ENCODE data around the gene WDFY4.

The WDFY4 gene

DNA sequence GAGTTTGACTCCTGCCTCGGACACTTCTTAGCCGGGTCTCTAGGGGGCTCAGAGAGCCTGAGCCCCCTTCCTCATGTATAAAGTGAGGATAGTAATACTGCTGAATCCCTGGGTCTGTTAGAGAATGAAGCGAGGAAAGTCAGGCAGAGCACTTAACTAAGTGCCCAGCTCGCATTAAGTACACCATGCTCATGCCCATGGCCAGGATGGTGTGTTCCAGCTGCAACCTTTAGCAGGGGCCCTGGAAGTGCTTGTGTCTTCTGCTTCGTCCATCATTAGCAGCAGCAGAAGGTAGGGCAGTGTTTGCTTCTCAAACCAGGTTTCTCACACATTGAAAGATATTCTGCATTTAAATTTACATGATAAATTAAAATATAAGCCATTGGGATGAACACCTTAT lies 27.3 kb upstream of the WDFY4 start:
- no peaks in the 10 kb centered on the region for H3K79me2 ChIP-seq (ENCODE audit: control insufficient read depth, insufficient read depth, low read length)
- no peaks in the 10 kb centered on the region for H3K79me1 ChIP-seq (ENCODE audit: low read length)
- H3K9ac ChIP-seq (ENCODE audit: low read length): no peak overlapping the region
- H3K23ac ChIP-seq (ENCODE audit: low read length): no peak overlapping the region
- no peaks in the 10 kb centered on the region for H3K27me3 ChIP-seq (ENCODE audit: insufficient read depth, low read length, poor library complexity)
- no peak overlapping the region for H4K8ac ChIP-seq (ENCODE audit: low read depth, low read length)
- H3K18ac ChIP-seq (ENCODE audit: low read length): no peak overlapping the region
- H3K4ac ChIP-seq (ENCODE audit: low read depth, low read length): no peak overlapping the region
- no peak overlapping the region for H3K27ac ChIP-seq (ENCODE audit: low read depth, low read length)
- H2BK15ac ChIP-seq (replicated peaks; ENCODE audit: low read depth): no peak overlapping the region
- no peak overlapping the region for H4K5ac ChIP-seq (ENCODE audit: low read length)
- no CpG with 5 or more reads among the region's 5 CpGs for WGBS (ENCODE audit: extremely low coverage, insufficient coverage, low lambda C conversion rate)
- DNase-seq: peak; percentile 22
- no peaks in the 10 kb centered on the region for H3K36me3 ChIP-seq (ENCODE audit: control insufficient read depth, insufficient read depth, low read length)
- no peak overlapping the region for H3K56ac ChIP-seq (ENCODE audit: low read length)
- H3K4me1 ChIP-seq (ENCODE audit: control insufficient read depth, low read depth, low read length): no peaks in the 10 kb centered on the region
- H2BK5ac ChIP-seq (ENCODE audit: low read length): no peak overlapping the region
- no peak overlapping the region for H2BK120ac ChIP-seq (ENCODE audit: low read depth, low read length)
- H3K4me3 ChIP-seq (ENCODE audit: low read length): no peak overlapping the region
- H3K4me2 ChIP-seq (ENCODE audit: low read length): no peak overlapping the region
- no peak overlapping the region for H2AK5ac ChIP-seq (ENCODE audit: low read length)

DNA sequence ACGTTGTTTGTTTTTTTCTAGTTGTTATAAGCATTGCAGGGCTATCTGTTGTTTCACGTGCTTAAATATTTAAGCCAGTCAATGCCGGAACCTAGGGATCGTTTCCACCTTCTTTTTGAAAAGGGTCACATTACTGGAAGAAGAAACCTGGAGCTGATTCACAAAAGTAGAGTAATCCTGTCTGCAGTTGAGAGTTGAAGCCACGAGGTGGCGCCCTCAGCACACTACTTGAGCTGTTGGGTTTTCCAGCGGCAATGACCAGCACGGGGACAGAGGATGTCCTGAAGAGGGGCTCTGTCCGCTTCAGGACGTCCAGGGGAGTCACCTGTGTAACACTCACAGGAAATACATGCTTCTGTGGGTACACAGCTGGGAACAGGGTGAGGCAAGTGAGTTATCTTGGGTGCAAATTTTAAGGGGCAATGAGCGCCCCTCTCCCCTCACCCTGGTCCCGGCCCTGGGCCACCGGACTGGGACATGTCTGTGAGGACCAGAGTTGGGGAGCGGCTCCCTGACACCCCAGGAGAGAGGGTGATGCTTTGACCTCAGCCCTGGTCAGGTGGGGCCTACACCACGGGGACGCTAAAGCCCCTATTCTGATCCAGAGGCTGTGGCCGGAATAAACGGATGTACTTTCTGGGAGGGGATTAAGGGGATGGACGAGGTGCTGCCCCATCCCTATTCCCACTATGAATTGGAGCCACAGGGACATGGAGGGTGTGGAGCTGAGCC lies 26.3 kb upstream of the WDFY4 start:
- H2BK5ac ChIP-seq (ENCODE audit: low read length): no peak overlapping the region
- H2BK120ac ChIP-seq (ENCODE audit: low read depth, low read length): no peak overlapping the region
- no peak overlapping the region for H3K56ac ChIP-seq (ENCODE audit: low read length)
- H4K5ac ChIP-seq (ENCODE audit: low read length): no peak overlapping the region
- no peak overlapping the region for H3K18ac ChIP-seq (ENCODE audit: low read length)
- H4K8ac ChIP-seq (ENCODE audit: low read depth, low read length): no peak overlapping the region
- H3K4me2 ChIP-seq (ENCODE audit: low read length): no peak overlapping the region
- H3K27me3 ChIP-seq (ENCODE audit: insufficient read depth, low read length, poor library complexity): no peaks in the 10 kb centered on the region
- no peaks in the 10 kb centered on the region for H3K79me1 ChIP-seq (ENCODE audit: low read length)
- no peaks in the 10 kb centered on the region for H3K4me1 ChIP-seq (ENCODE audit: control insufficient read depth, low read depth, low read length)
- H3K4ac ChIP-seq (ENCODE audit: low read depth, low read length): no peak overlapping the region
- no peak overlapping the region for H2AK5ac ChIP-seq (ENCODE audit: low read length)
- peak; percentile 83 for DNase-seq
- no CpG with 5 or more reads among the region's 19 CpGs for WGBS (ENCODE audit: extremely low coverage, insufficient coverage, low lambda C conversion rate)
- H3K23ac ChIP-seq (ENCODE audit: low read length): no peak overlapping the region
- no peak overlapping the region for H3K27ac ChIP-seq (ENCODE audit: low read depth, low read length)
- H2BK15ac ChIP-seq (replicated peaks; ENCODE audit: low read depth): no peak overlapping the region
- no peaks in the 10 kb centered on the region for H3K36me3 ChIP-seq (ENCODE audit: control insufficient read depth, insufficient read depth, low read length)
- H3K4me3 ChIP-seq (ENCODE audit: low read length): no peak overlapping the region
- H3K79me2 ChIP-seq (ENCODE audit: control insufficient read depth, insufficient read depth, low read length): no peaks in the 10 kb centered on the region
- H3K9ac ChIP-seq (ENCODE audit: low read length): no peak overlapping the region

DNA sequence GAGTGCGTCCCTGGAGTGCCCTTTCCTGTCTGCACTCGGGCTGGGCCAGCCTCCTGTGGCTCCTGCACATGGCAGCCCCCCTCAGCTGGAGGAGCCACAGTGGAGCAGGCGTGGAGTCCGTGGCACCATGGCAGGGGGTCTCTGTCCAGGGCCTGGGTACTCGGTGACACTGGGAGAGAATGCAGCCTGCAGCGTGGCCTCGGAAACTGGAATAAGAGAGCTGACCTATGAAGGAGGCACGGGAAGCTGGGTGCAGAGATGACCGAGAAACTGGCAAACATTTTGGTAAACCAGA lies 25.8 kb upstream of the WDFY4 start:
- Histone ChIP-seq H3K36me3 (ENCODE audit: control insufficient read depth, insufficient read depth, low read length) (no peaks in the 10 kb centered on the region), H3K27me3 (ENCODE audit: insufficient read depth, low read length, poor library complexity) (no peaks in the 10 kb centered on the region)

DNA sequence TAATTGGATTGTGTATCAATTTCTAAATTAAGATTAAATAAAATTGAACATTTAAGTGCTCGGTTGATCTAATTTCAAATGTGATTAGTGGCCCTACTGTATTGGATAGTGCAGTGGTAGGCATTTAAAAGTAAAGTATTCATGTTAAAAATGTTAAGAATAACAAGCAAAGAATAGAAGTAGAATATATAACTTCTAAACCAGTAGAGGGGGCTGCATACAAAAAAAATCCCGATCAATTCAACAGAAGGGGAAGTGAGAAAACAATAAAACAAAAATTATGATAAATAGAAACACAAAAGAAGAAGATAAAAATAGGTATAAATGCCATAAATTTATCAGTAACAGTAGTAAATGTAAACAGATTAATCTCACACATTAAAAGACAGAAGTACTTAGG lies 24.9 kb upstream of the WDFY4 start:
- H3K79me1 ChIP-seq (ENCODE audit: low read length): no peaks in the 10 kb centered on the region
- no peak overlapping the region for H4K5ac ChIP-seq (ENCODE audit: low read length)
- no peak overlapping the region for H4K8ac ChIP-seq (ENCODE audit: low read depth, low read length)
- no peaks in the 10 kb centered on the region for H3K4me1 ChIP-seq (ENCODE audit: control insufficient read depth, low read depth, low read length)
- H3K9ac ChIP-seq (ENCODE audit: low read length): no peak overlapping the region
- H3K4ac ChIP-seq (ENCODE audit: low read depth, low read length): no peak overlapping the region
- no peak overlapping the region for H3K56ac ChIP-seq (ENCODE audit: low read length)
- DNase-seq: no peak
- H2BK120ac ChIP-seq (ENCODE audit: low read depth, low read length): no peak overlapping the region
- no peak overlapping the region for H2AK5ac ChIP-seq (ENCODE audit: low read length)
- no peak overlapping the region for H3K18ac ChIP-seq (ENCODE audit: low read length)
- no peaks in the 10 kb centered on the region for H3K79me2 ChIP-seq (ENCODE audit: control insufficient read depth, insufficient read depth, low read length)
- no peaks in the 10 kb centered on the region for H3K36me3 ChIP-seq (ENCODE audit: control insufficient read depth, insufficient read depth, low read length)
- no peak overlapping the region for H3K23ac ChIP-seq (ENCODE audit: low read length)
- no CpG with 5 or more reads among the region's 2 CpGs for WGBS (ENCODE audit: extremely low coverage, insufficient coverage, low lambda C conversion rate)
- H3K27ac ChIP-seq (ENCODE audit: low read depth, low read length): no peak overlapping the region
- no peak overlapping the region for H2BK5ac ChIP-seq (ENCODE audit: low read length)
- H3K27me3 ChIP-seq (ENCODE audit: insufficient read depth, low read length, poor library complexity): no peaks in the 10 kb centered on the region
- H2BK15ac ChIP-seq (replicated peaks; ENCODE audit: low read depth): no peak overlapping the region
- H3K4me3 ChIP-seq (ENCODE audit: low read length): no peak overlapping the region
- H3K4me2 ChIP-seq (ENCODE audit: low read length): no peak overlapping the region

More for the DNA sequence above, 25.8 kb upstream of the WDFY4 start:
- H3K9ac ChIP-seq (ENCODE audit: low read length): no peak overlapping the region
- no peak overlapping the region for H3K27ac ChIP-seq (ENCODE audit: low read depth, low read length)
- no peaks in the 10 kb centered on the region for H3K79me2 ChIP-seq (ENCODE audit: control insufficient read depth, insufficient read depth, low read length)
- H4K5ac ChIP-seq (ENCODE audit: low read length): no peak overlapping the region
- no peak overlapping the region for H4K8ac ChIP-seq (ENCODE audit: low read depth, low read length)
- H3K4me1 ChIP-seq (ENCODE audit: control insufficient read depth, low read depth, low read length): no peaks in the 10 kb centered on the region
- H3K23ac ChIP-seq (ENCODE audit: low read length): no peak overlapping the region
- no peak overlapping the region for H3K56ac ChIP-seq (ENCODE audit: low read length)
- no peak overlapping the region for H3K4ac ChIP-seq (ENCODE audit: low read depth, low read length)
- H3K79me1 ChIP-seq (ENCODE audit: low read length): no peaks in the 10 kb centered on the region
- H3K18ac ChIP-seq (ENCODE audit: low read length): no peak overlapping the region
- no peak overlapping the region for H2BK120ac ChIP-seq (ENCODE audit: low read depth, low read length)
- H3K4me2 ChIP-seq (ENCODE audit: low read length): no peak overlapping the region
- no CpG with 5 or more reads among the region's 9 CpGs for WGBS (ENCODE audit: extremely low coverage, insufficient coverage, low lambda C conversion rate)
- no peak overlapping the region for H2BK5ac ChIP-seq (ENCODE audit: low read length)
- H2BK15ac ChIP-seq (replicated peaks; ENCODE audit: low read depth): no peak overlapping the region
- H2AK5ac ChIP-seq (ENCODE audit: low read length): no peak overlapping the region
- H3K4me3 ChIP-seq (ENCODE audit: low read length): no peak overlapping the region
- DNase-seq: no peak

DNA sequence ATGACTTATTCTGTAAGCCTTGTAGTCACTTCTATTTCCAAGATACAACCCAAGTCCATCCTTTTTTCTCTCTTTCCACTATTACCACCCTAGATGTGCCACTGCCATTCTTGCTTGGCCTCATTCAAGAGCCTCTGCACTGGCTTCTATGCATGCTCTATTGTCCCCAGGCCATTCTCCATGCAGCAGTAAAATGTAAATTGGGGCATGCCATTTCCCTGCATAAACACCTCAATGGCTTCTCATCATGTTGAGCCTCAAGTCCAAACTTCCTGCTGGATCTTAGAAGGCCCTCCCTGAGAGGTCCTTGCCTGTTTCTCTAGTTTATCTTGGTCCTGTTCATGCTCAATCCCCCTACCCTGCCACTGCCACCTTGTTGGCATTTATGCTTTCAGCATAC lies 23.2 kb upstream of the WDFY4 start:
- H3K56ac ChIP-seq (ENCODE audit: low read length): no peak overlapping the region
- no peak overlapping the region for H3K4me2 ChIP-seq (ENCODE audit: low read length)

DNA sequence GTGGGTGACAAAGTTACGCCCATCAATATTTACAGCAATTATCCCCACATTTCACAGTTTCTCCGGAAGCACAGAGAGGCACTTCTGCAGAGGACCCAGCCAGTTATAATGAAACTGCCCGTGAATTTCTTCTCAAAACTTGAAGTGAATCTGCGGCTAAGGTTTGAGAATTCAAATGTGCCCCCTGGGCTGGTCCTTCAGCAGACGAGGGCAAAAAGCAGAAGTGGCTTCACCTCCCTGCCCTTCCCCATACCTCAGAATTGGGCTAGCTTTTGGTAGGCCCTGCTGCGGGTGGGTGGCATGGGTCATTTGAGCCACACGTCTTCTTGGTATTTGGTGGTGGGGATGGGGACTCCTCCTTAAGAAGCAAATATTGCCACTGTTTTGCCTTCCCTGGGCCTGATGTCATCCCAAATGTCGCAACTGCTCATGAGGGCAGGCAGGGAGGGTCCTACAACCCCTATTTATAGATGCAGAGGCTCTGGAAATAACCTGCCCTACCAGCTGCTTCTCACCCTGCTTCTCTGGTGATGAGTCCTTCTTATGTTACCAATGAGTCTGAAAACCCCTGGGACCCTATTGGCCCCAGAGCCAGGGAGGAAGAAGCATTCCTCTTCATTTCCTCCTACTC lies 16.6 kb upstream of the WDFY4 start:
- Histone ChIP-seq H4K5ac (ENCODE audit: low read length) (no peak overlapping the region), H2BK120ac (ENCODE audit: low read depth, low read length) (no peak overlapping the region), H3K4ac (ENCODE audit: low read depth, low read length) (no peak overlapping the region), H3K56ac (ENCODE audit: low read length) (no peak overlapping the region), H3K4me3 (ENCODE audit: low read length) (no peak overlapping the region), H4K8ac (ENCODE audit: low read depth, low read length) (no peak overlapping the region), H3K9ac (ENCODE audit: low read length) (no peak overlapping the region), H3K79me1 (ENCODE audit: low read length) (no peaks in the 10 kb centered on the region), H3K27ac (ENCODE audit: low read depth, low read length) (no peak overlapping the region), H2BK15ac (replicated peaks; ENCODE audit: low read depth) (no peak overlapping the region), H2BK5ac (ENCODE audit: low read length) (no peak overlapping the region), H2AK5ac (ENCODE audit: low read length) (no peak overlapping the region), H3K4me2 (ENCODE audit: low read length) (no peak overlapping the region), H3K23ac (ENCODE audit: low read length) (no peak overlapping the region), H3K27me3 (ENCODE audit: insufficient read depth, low read length, poor library complexity) (no peaks in the 10 kb centered on the region), H3K4me1 (ENCODE audit: control insufficient read depth, low read depth, low read length) (no peaks in the 10 kb centered on the region), H3K79me2 (ENCODE audit: control insufficient read depth, insufficient read depth, low read length) (no peaks in the 10 kb centered on the region), H3K36me3 (ENCODE audit: control insufficient read depth, insufficient read depth, low read length) (no peaks in the 10 kb centered on the region), H3K18ac (ENCODE audit: low read length) (no peak overlapping the region)
- no CpG with 5 or more reads among the region's 8 CpGs for WGBS (ENCODE audit: extremely low coverage, insufficient coverage, low lambda C conversion rate)
- DNase-seq: no peak

More for the DNA sequence above, 23.2 kb upstream of the WDFY4 start:
- Histone ChIP-seq H3K4ac (ENCODE audit: low read depth, low read length) (no peak overlapping the region), H3K79me1 (ENCODE audit: low read length) (no peaks in the 10 kb centered on the region), H4K8ac (ENCODE audit: low read depth, low read length) (no peak overlapping the region), H2AK5ac (ENCODE audit: low read length) (no peak overlapping the region), H3K4me3 (ENCODE audit: low read length) (no peak overlapping the region), H3K36me3 (ENCODE audit: control insufficient read depth, insufficient read depth, low read length) (no peaks in the 10 kb centered on the region), H3K27me3 (ENCODE audit: insufficient read depth, low read length, poor library complexity) (no peaks in the 10 kb centered on the region), H3K4me1 (ENCODE audit: control insufficient read depth, low read depth, low read length) (no peaks in the 10 kb centered on the region), H3K9ac (ENCODE audit: low read length) (no peak overlapping the region), H3K18ac (ENCODE audit: low read length) (no peak overlapping the region), H2BK15ac (replicated peaks; ENCODE audit: low read depth) (no peak overlapping the region), H3K79me2 (ENCODE audit: control insufficient read depth, insufficient read depth, low read length) (no peaks in the 10 kb centered on the region), H3K27ac (ENCODE audit: low read depth, low read length) (no peak overlapping the region), H2BK120ac (ENCODE audit: low read depth, low read length) (no peak overlapping the region), H3K23ac (ENCODE audit: low read length) (no peak overlapping the region), H2BK5ac (ENCODE audit: low read length) (no peak overlapping the region), H4K5ac (ENCODE audit: low read length) (no peak overlapping the region)
- peak; percentile 52 for DNase-seq

All from mesendoderm (in vitro differentiated cells).